Brain pericyte (primary cell): Measurements from ENCODE around the gene ZNF143.

ENCODE experiments used
- DNase-seq: peaks from one replicate; pipeline ENCODE4 v3.0.0-alpha.2; 2012; ENCODE audit warnings: low read depth, low spot score

ZNF143 gene

GRCh38 chr11:9575260-9576240 is 114.7 kb downstream of the ZNF143 start:
- no peak for DNase-seq

- no peak for DNase-seq
These were observed 116.0 kb downstream of the ZNF143 start for GRCh38 chr11:9576701-9577381.

- no peak for DNase-seq
These were observed 116.7 kb downstream of the ZNF143 start for GRCh38 chr11:9577556-9577955.
